GM13976 (cell line): ENCODE measurements around the gene MCTP1.

Experiments used
- DNase-seq: peaks from one replicate; pipeline ENCODE4 v3.0.0; 2012; ENCODE audit warnings: low spot score
- CTCF ChIP-seq: IDR thresholded peaks from 2 replicates; pipeline ENCODE4 v1.5.1; 2012; ENCODE audit warnings: borderline replicate concordance, mild to moderate bottlenecking; ENCODE audit not compliant: insufficient read depth; ENCODE audit errors: extremely low read depth, missing control alignments, control extremely low read depth
- in situ Hi-C: fragments of 300-500 bp; cut with MboI; formaldehyde crosslinking; loops from one replicate; pipeline ENCODE4 v1.12.0; 2022; ENCODE audit warnings: low sequenced_read_pairs, mixed read lengths, inconsistent platforms; ENCODE audit not compliant: unreplicated experiment

MCTP1 gene

DNA sequence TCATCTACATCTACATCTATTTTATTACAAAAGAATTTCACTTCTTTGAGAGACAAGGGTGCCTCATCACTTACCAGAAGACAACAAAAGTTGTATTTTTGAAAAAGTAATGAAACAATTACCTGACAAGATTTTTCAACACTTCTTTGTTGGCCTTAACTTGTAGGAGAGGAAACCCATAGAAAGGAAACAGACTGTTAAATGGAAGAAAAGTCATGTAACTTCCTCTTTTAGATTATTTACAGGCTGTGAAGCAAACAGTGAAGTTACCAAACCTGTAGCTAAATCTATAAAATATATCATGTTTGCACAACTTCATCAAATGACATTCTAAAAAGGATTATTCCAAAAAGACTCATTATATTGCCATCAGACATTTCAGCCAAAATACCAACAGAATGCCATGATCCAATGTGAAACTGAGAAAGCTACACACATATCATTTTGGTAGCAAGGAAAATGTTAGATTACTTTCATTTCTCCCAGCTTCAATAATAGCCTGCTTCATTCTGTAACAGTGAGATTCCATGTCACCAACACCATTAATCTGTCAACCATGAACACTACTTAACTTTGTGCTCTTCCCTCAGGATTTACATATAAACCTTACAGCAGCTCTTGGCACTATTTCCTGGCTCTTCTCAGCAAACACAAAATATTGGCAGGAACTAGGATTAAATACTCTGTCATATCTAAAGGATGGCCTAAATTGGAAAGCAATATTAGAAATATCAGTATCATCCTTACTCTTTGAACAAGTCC is 122.5 kb downstream of the MCTP1 start:
- TF ChIP-seq CTCF, result no peak
- DNase-seq, result no peak
- in situ Hi-C loops, result no loop called here

DNA sequence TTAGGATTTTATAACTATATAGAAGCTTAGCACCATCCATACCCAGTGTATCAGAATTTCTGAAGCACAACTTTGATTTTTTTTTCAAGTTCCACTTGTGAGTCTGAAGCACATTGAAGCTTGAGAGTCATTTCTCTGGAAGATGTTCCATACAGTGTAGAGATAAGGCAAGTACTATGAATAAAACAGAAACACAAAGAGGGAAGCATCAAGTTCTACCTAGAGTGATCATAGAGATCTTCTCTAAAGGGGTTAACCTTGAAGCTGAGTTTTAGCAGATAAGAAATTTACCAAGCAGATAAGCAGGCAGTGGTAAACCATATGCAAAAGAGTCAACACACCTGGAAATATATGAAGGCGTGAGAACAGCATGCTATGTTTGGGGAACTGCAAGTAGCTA is 125.3 kb downstream of the MCTP1 start:
- in situ Hi-C loops, result no loop called here
- no peak for TF ChIP-seq CTCF
- no peak for DNase-seq

DNA sequence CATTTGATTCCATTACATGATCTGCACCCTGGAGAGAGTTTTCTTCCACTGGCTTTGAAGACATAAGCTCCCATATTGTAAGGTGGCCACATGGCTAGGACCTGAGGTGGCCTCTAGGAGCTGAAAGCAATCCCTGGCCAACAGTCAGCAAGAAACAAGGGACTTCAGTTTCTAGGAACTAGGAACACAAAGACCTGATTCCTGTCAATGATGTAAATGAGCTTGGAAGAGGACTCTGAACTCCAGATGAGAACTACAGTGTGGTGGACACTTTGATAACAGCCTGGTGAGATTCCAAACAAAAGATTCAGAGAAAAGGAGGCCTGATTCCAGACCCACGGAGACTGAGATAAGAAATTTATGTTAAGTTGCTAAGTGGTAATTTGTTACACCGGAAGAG is 129.0 kb downstream of the MCTP1 start:
- TF ChIP-seq CTCF, result no peak
- in situ Hi-C loops, result no loop called here
- no peak for DNase-seq

DNA sequence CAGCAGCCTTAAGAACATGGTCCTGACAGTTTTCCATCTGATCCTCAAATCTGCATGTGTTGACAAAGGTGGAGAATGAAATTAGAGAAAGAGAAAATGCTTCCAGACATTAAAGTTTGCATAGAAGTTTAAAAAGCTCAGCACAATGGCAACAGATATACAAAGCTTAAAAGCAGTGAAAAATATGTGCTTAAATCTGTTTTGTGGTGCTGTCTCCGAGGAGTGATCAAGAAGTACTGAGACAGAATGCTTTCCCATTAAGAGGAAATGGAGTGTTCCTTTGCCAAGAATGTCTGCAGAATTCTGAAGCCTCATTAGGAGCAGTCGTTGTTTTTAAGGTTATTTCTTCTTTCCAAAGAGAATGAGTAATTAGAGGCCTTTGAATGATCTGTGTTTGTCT is 131.4 kb downstream of the MCTP1 start:
- in situ Hi-C loops, result no loop called here
- DNase-seq, result no peak
- TF ChIP-seq CTCF, result no peak

DNA sequence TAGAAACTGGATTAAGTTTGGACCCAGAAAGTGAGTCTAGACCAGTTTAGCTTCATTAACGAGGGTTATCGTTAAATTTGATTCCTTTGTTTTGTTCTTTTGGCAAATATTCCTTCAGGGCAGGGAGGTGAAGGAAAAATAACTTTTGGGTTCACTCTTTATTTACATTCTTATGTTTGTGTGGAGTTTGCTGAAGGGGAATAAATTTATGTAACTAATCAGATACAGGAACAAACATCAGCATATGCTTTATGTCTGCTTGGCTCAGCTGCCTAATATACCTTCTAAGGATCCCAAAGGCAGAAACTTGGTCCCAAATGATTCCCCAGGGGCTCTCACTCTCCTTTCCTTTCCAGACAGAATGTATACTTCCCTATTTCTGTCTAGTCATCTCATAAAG is 132.4 kb downstream of the MCTP1 start:
- TF ChIP-seq CTCF, result no peak
- in situ Hi-C loops, result no loop called here
- DNase-seq, result no peak

DNA sequence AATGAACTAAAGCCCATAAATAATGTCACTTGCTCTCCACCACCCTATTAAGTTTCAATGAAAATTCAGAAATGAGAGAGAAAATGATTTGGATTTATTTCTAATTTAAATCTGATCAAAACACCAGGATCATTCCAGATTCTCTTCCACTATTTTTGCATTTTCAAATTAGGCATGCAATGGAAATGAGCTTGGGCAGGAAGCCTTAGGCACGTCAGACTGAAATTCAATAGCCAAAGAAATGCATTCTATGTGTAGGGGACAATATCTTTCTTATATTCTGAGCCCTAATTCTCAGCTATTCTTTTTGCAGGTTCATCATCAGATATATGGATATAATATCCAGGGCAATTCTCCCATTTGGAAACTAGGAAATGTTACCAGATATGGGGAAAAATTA is 132.8 kb downstream of the MCTP1 start:
- TF ChIP-seq CTCF, result no peak
- in situ Hi-C loops, result no loop called here
- DNase-seq, result no peak

DNA sequence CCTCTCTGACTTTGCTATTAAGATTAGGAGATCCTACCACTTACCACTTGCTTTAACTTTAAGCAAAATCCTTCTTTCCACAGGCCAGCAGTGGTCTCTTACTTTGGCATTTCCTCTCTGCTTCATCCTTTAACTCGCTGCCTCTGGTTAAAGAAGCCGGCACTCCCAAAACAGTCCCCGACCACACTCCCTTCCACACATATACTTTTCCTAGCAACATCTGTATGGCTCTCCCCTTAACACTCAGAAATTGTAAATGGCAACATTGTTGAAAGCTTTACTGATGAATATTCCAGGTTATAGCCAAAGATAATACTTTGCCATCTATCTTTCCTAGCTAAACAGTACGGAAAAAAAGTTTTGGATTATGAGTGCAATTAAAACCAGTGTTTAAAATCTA is 133.2 kb downstream of the MCTP1 start:
- no peak for TF ChIP-seq CTCF
- DNase-seq, result no peak
- in situ Hi-C loops, result no loop called here
